IPS DF 6.9 (cell line): ENCODE results near the gene TEK.

ENCODE experiments used
- DNase-seq: peaks from one replicate; pipeline ENCODE4 v3.0.0-alpha.2; 2013; ENCODE audit warnings: low read depth, low spot score
- H3K27ac ChIP-seq: one replicate; pipeline ENCODE4 v1.5.1; 2013; ENCODE audit warnings: low read length, control low read depth
- H3K27me3 ChIP-seq: 2 replicates; pipeline ENCODE4 v1.6.1; 2013; ENCODE audit warnings: mild to moderate bottlenecking, low read length; ENCODE audit not compliant: control insufficient read depth, insufficient read depth
- H3K36me3 ChIP-seq: 2 replicates; pipeline ENCODE4 v1.6.1; 2013; ENCODE audit warnings: low read length; ENCODE audit not compliant: control insufficient read depth, insufficient read depth
- H3K4me1 ChIP-seq: 2 replicates; pipeline ENCODE4 v1.6.1; 2013; ENCODE audit warnings: low read length; ENCODE audit not compliant: control insufficient read depth, insufficient read depth
- H3K4me3 ChIP-seq: 2 replicates; pipeline ENCODE4 v1.5.1; 2013; ENCODE audit warnings: mild to moderate bottlenecking, low read length
- H3K9me3 ChIP-seq: 2 replicates; pipeline ENCODE4 v1.6.1; 2013; ENCODE audit warnings: low read length, inconsistent platforms; ENCODE audit not compliant: control insufficient read depth, insufficient read depth
- WGBS: extraction: QIAGEN DNeasy Blood & Tissue Kit; methylation state at CpG from one replicate; pipeline ENCODE4 v1.1.7; 2013; ENCODE audit warnings: mixed read lengths, missing lambda C conversion rate; ENCODE audit not compliant: insufficient read length, insufficient coverage; 5-methylcytosine and 5-hydroxymethylcytosine counted together

Gene TEK

GRCh38 chr9:27192291-27192960 lies 83.4 kb downstream of the TEK start:
- H3K4me3 ChIP-seq = no peak overlapping the region
- H3K27ac ChIP-seq = no peak overlapping the region
- peaks cover 1% of the 10 kb centered on the region; the same call in 1 of the 2 replicates for H3K36me3 ChIP-seq
- no CpG with 5 or more reads among the region's 10 CpGs for WGBS
- H3K27me3 ChIP-seq = no peaks in the 10 kb centered on the region
- H3K4me1 ChIP-seq = no peaks in the 10 kb centered on the region
- no peaks in the 10 kb centered on the region for H3K9me3 ChIP-seq
- DNase-seq = no peak

GRCh38 chr9:27193886-27194285 lies 84.9 kb downstream of the TEK start:
- no peaks in the 10 kb centered on the region for H3K9me3 ChIP-seq
- DNase-seq = no peak
- peaks cover 3% of the 10 kb centered on the region; the same call in 1 of the 2 replicates for H3K36me3 ChIP-seq
- no peaks in the 10 kb centered on the region for H3K4me1 ChIP-seq
- no peak overlapping the region for H3K4me3 ChIP-seq
- H3K27me3 ChIP-seq = no peaks in the 10 kb centered on the region
- no CpG with 5 or more reads among the region's 1 CpG for WGBS
- no peak overlapping the region for H3K27ac ChIP-seq

GRCh38 chr9:27194401-27195091 lies 85.5 kb downstream of the TEK start:
- no CpG with 5 or more reads among the region's 5 CpGs for WGBS
- Histone ChIP-seq H3K9me3 (no peaks in the 10 kb centered on the region), H3K4me1 (no peaks in the 10 kb centered on the region), H3K36me3 (peaks cover 3% of the 10 kb centered on the region; the same call in 1 of the 2 replicates), H3K27me3 (no peaks in the 10 kb centered on the region), H3K4me3 (no peak overlapping the region), H3K27ac (no peak overlapping the region)
- DNase-seq = no peak

- no CpG with 5 or more reads among the region's 3 CpGs for WGBS
- no peaks in the 10 kb centered on the region for H3K4me1 ChIP-seq
- no peak overlapping the region for H3K27ac ChIP-seq
- H3K27me3 ChIP-seq = no peaks in the 10 kb centered on the region
- H3K36me3 ChIP-seq = peaks cover 3% of the 10 kb centered on the region; the same call in 1 of the 2 replicates
- no peaks in the 10 kb centered on the region for H3K9me3 ChIP-seq
- H3K4me3 ChIP-seq = no peak overlapping the region
- no peak for DNase-seq
Measured at GRCh38 chr9:27195191-27195590, 86.2 kb downstream of the TEK start.

GRCh38 chr9:27196383-27196782 lies 87.4 kb downstream of the TEK start:
- H3K36me3 ChIP-seq = peaks cover 3% of the 10 kb centered on the region; the same call in 1 of the 2 replicates
- H3K9me3 ChIP-seq = no peaks in the 10 kb centered on the region
- WGBS = no CpG with 5 or more reads among the region's 3 CpGs
- H3K27me3 ChIP-seq = no peaks in the 10 kb centered on the region
- no peak overlapping the region for H3K27ac ChIP-seq
- no peak overlapping the region for H3K4me3 ChIP-seq
- no peaks in the 10 kb centered on the region for H3K4me1 ChIP-seq
- no peak for DNase-seq

- Histone ChIP-seq H3K36me3 (peaks cover 3% of the 10 kb centered on the region; the same call in 1 of the 2 replicates), H3K4me3 (no peak overlapping the region), H3K27me3 (no peaks in the 10 kb centered on the region), H3K4me1 (no peaks in the 10 kb centered on the region), H3K27ac (no peak overlapping the region), H3K9me3 (no peaks in the 10 kb centered on the region)
- no peak for DNase-seq
Measured at GRCh38 chr9:27198190-27198589, 89.2 kb downstream of the TEK start.

GRCh38 chr9:27202056-27202455 lies 93.0 kb downstream of the TEK start:
- H3K9me3 ChIP-seq = no peaks in the 10 kb centered on the region
- no CpG with 5 or more reads among the region's 2 CpGs for WGBS
- no peaks in the 10 kb centered on the region for H3K4me1 ChIP-seq
- H3K27me3 ChIP-seq = no peaks in the 10 kb centered on the region
- H3K27ac ChIP-seq = no peak overlapping the region
- DNase-seq = no peak
- H3K36me3 ChIP-seq = peaks cover 5% of the 10 kb centered on the region; the same call in 1 of the 2 replicates
- no peak overlapping the region for H3K4me3 ChIP-seq

- Histone ChIP-seq H3K4me3 (no peak overlapping the region), H3K4me1 (no peaks in the 10 kb centered on the region), H3K27me3 (no peaks in the 10 kb centered on the region), H3K27ac (no peak overlapping the region), H3K9me3 (no peaks in the 10 kb centered on the region), H3K36me3 (peaks cover 3% of the 10 kb centered on the region; the same call in 1 of the 2 replicates)
- DNase-seq = no peak
- 100% methylated on average over 1 of the region's 3 CpGs for WGBS
Measured at GRCh38 chr9:27203783-27204182, 94.8 kb downstream of the TEK start.

- H3K27me3 ChIP-seq = no peaks in the 10 kb centered on the region
- H3K27ac ChIP-seq = no peak overlapping the region
- no peaks in the 10 kb centered on the region for H3K4me1 ChIP-seq
- H3K36me3 ChIP-seq = peaks cover 3% of the 10 kb centered on the region; the same call in 1 of the 2 replicates
- WGBS = no CpG with 5 or more reads among the region's 4 CpGs
- DNase-seq = no peak
- no peak overlapping the region for H3K4me3 ChIP-seq
- H3K9me3 ChIP-seq = no peaks in the 10 kb centered on the region
Measured at GRCh38 chr9:27204578-27204977, 95.6 kb downstream of the TEK start.

GRCh38 chr9:27205198-27205597 lies 96.2 kb downstream of the TEK start:
- no peak overlapping the region for H3K27ac ChIP-seq
- WGBS = no CpG with 5 or more reads among the region's 2 CpGs
- no peaks in the 10 kb centered on the region for H3K9me3 ChIP-seq
- H3K4me1 ChIP-seq = no peaks in the 10 kb centered on the region
- peaks cover 3% of the 10 kb centered on the region; the same call in 1 of the 2 replicates for H3K36me3 ChIP-seq
- DNase-seq = no peak
- H3K27me3 ChIP-seq = no peaks in the 10 kb centered on the region
- H3K4me3 ChIP-seq = no peak overlapping the region
